BLaER1 (cell line): ENCODE results near the gene DBP.
A peak's percentile ranks its signal among the peaks of the same experiment; 100 is the strongest.
"Not testable (repeated sequence)": the region's sequence is repeated elsewhere in the genome, so short reads cannot be mapped to it uniquely, and the experiment has no call there.

Source experiments
- H3K27ac ChIP-seq: shearing (Covaris generic); formaldehyde crosslinking; 2 replicates; pipeline ENCODE4 v1.8.1; 2022
- H3K27me3 ChIP-seq: shearing (Covaris generic); formaldehyde crosslinking; 2 replicates; pipeline ENCODE4 v1.8.1; 2022
- H3K36me3 ChIP-seq: shearing (Covaris generic); formaldehyde crosslinking; 2 replicates; pipeline ENCODE4 v1.8.1; 2022
- H3K4me1 ChIP-seq: shearing (Covaris generic); formaldehyde crosslinking; 2 replicates; pipeline ENCODE4 v1.8.1; 2022
- H3K4me2 ChIP-seq: shearing (Covaris generic); formaldehyde crosslinking; 2 replicates; pipeline ENCODE4 v1.8.1; 2022
- H3K4me3 ChIP-seq: shearing (Covaris generic); formaldehyde crosslinking; 2 replicates; pipeline ENCODE4 v1.8.1; 2022
- H3K9ac ChIP-seq: shearing (Covaris generic); formaldehyde crosslinking; 2 replicates; pipeline ENCODE4 v1.8.1; 2022
- H3K9me3 ChIP-seq: shearing (Covaris generic); formaldehyde crosslinking; 2 replicates; pipeline ENCODE4 v1.8.1; 2022
- H4K20me1 ChIP-seq: shearing (Covaris generic); formaldehyde crosslinking; 2 replicates; pipeline ENCODE4 v1.8.1; 2022
- Cebpa-rat ChIP-seq: shearing (Covaris generic); IDR thresholded peaks from 2 replicates; pipeline ENCODE4 v1.8.1; 2022

DBP gene

GRCh38 chr19:48668761-48669160, 31.6 kb upstream of the DBP start:
- Histone ChIP-seq H3K9ac (no peak overlapping the region), H3K9me3 (no peaks in the 10 kb centered on the region), H3K4me2 (no peak overlapping the region), H3K4me1 (peaks cover 7% of the 10 kb centered on the region; the same call in 1 of the 2 replicates), H3K36me3 (no peaks in the 10 kb centered on the region), H4K20me1 (no peaks in the 10 kb centered on the region), H3K27me3 (no peaks in the 10 kb centered on the region), H3K4me3 (no peak overlapping the region), H3K27ac (no peak overlapping the region)
- TF ChIP-seq Cebpa-rat: no peak

- no peak overlapping the region for H3K9ac ChIP-seq
- no peak for TF ChIP-seq Cebpa-rat
- H3K27ac ChIP-seq: no peak overlapping the region
- H4K20me1 ChIP-seq: no peaks in the 10 kb centered on the region
- no peak overlapping the region for H3K4me2 ChIP-seq
- H3K27me3 ChIP-seq: no peaks in the 10 kb centered on the region
- no peaks in the 10 kb centered on the region for H3K9me3 ChIP-seq
- peaks cover 7% of the 10 kb centered on the region; the same call in 1 of the 2 replicates for H3K4me1 ChIP-seq
- no peak overlapping the region for H3K4me3 ChIP-seq
- no peaks in the 10 kb centered on the region for H3K36me3 ChIP-seq
Measured at GRCh38 chr19:48668332-48668731, 31.2 kb upstream of the DBP start.

GRCh38 chr19:48665786-48666185, 28.6 kb upstream of the DBP start:
- no peak overlapping the region for H3K4me2 ChIP-seq
- H3K36me3 ChIP-seq: no peaks in the 10 kb centered on the region
- no peak overlapping the region for H3K4me3 ChIP-seq
- no peak for TF ChIP-seq Cebpa-rat
- no peak overlapping the region for H3K27ac ChIP-seq
- no peaks in the 10 kb centered on the region for H3K27me3 ChIP-seq
- H3K9me3 ChIP-seq: no peaks in the 10 kb centered on the region
- no peaks in the 10 kb centered on the region for H4K20me1 ChIP-seq
- peaks cover 14% of the 10 kb centered on the region for H3K4me1 ChIP-seq
- no peak overlapping the region for H3K9ac ChIP-seq

- H3K27ac ChIP-seq: no peak overlapping the region
- no peaks in the 10 kb centered on the region for H3K9me3 ChIP-seq
- no peaks in the 10 kb centered on the region for H4K20me1 ChIP-seq
- H3K27me3 ChIP-seq: no peaks in the 10 kb centered on the region
- H3K9ac ChIP-seq: no peak overlapping the region
- no peak overlapping the region for H3K4me2 ChIP-seq
- no peaks in the 10 kb centered on the region for H3K36me3 ChIP-seq
- TF ChIP-seq Cebpa-rat: no peak
- no peak overlapping the region for H3K4me3 ChIP-seq
- H3K4me1 ChIP-seq: peaks cover 21% of the 10 kb centered on the region
Measured at GRCh38 chr19:48664476-48664875, 27.3 kb upstream of the DBP start.

- Histone ChIP-seq H4K20me1 (no peaks in the 10 kb centered on the region), H3K9ac (no peak overlapping the region), H3K27ac (no peak overlapping the region), H3K27me3 (no peaks in the 10 kb centered on the region), H3K4me1 (peaks cover 21% of the 10 kb centered on the region), H3K4me2 (no peak overlapping the region), H3K4me3 (no peak overlapping the region), H3K36me3 (no peaks in the 10 kb centered on the region), H3K9me3 (no peaks in the 10 kb centered on the region)
- no peak for TF ChIP-seq Cebpa-rat
Measured at GRCh38 chr19:48663667-48664066, 26.5 kb upstream of the DBP start.

DNA sequence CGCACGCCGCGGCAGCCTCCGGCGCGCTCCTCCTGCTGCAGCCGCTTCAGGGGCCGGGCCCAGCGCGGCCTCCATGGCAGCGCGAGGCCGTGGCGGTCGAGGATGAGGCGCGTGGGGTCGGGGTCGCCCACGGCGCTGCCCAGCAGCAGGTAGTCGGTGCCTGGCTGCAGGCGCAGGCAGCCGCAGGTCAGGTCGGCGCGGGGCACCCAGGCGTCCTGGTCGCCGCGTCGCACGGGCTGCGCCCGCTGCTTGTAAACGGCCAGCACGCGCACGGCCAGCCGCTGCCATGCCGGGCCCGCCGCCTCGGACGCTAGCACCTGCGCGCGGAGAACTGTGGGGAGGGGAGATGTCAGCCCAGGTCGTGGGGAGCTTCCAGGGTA, 24.5 kb upstream of the DBP start:
- no peaks in the 10 kb centered on the region for H3K9me3 ChIP-seq
- TF ChIP-seq Cebpa-rat: no peak
- H3K4me2 ChIP-seq: peak overlapping the region; percentile 59
- H3K4me3 ChIP-seq: no peak overlapping the region
- no peaks in the 10 kb centered on the region for H3K36me3 ChIP-seq
- peak overlapping the region; percentile 83 for H3K27ac ChIP-seq
- H3K4me1 ChIP-seq: peaks cover 27% of the 10 kb centered on the region
- H3K9ac ChIP-seq: no peak overlapping the region
- no peaks in the 10 kb centered on the region for H3K27me3 ChIP-seq
- H4K20me1 ChIP-seq: no peaks in the 10 kb centered on the region

DNA sequence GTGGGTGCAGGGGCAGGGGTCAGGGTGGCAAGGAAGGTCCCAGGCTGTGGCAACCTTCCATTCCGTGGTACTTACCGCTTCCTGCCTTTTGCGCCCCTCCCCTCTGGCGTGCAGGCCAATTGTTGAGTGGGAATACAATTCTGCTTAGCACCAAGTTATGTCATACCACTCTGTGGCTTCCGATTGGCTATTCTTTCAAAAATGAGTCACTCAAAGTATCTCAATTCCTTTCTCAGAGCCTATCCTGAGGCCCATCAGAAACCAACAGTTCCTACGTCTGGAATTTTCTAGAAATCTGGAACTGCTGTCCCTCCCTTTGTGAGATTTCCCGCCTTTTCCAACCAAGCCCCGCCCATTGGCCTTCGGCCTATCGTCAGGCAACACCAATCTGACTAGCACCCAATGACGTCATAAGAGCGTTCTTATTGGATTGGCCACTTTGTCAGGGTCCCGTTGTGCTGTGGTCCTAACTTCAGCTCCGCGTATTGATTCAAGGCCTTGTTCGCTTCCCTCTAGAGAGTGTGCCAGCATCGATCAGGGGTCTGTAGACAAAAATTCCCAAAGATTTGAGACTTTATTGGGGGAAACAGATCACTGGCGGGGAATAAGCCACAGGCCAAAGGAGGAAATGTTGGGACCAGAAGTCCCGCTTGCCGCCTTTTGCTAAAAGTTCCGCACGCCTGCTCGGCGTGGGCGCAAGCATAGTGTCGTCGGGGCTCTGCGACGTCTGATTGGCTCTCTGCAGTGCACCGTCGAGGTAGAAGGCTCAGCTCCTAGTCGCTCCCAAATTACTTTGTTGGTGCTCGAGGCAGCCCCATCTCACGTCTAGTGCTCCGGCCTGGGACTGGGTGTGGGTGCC, 23.9 kb upstream of the DBP start:
- H3K27ac ChIP-seq: peak overlapping the region; percentile 83
- no peaks in the 10 kb centered on the region for H3K36me3 ChIP-seq

DNA sequence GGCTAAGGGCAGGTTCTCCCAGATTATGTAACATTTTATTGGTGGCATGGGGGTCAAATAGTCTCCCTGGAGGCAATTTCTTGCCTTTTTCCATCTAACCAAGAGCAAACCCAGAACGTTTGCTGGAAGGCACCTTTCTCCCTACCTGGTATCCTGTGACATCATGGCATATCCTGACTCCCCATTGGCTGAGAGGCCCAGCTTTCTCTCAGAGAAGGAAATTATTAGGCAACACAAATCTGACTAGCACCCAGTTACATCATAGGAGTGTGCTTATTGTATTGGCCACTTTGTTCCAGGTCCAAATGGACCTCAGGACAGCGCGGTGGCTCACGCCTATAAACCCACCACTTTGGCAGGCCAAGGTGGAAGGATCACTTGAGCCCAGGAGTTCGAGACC, 22.6 kb upstream of the DBP start:
- no peak overlapping the region for H3K4me2 ChIP-seq
- H3K27me3 ChIP-seq: no peaks in the 10 kb centered on the region
- no peak overlapping the region for H3K9ac ChIP-seq
- no peaks in the 10 kb centered on the region for H3K36me3 ChIP-seq
- H3K27ac ChIP-seq: no peak overlapping the region
- peaks cover 32% of the 10 kb centered on the region for H3K4me1 ChIP-seq
- no peak for TF ChIP-seq Cebpa-rat
- H3K4me3 ChIP-seq: no peak overlapping the region
- H4K20me1 ChIP-seq: no peaks in the 10 kb centered on the region
- no peaks in the 10 kb centered on the region for H3K9me3 ChIP-seq

More for the DNA sequence above, 23.9 kb upstream of the DBP start:
- TF ChIP-seq Cebpa-rat: no peak
- Histone ChIP-seq H3K27me3 (no peaks in the 10 kb centered on the region), H3K4me2 (peak overlapping the region; percentile 59), H3K9me3 (no peaks in the 10 kb centered on the region), H4K20me1 (no peaks in the 10 kb centered on the region), H3K4me1 (peaks cover 27% of the 10 kb centered on the region), H3K9ac (peak overlapping the region; percentile 58; the same call in 1 of the 2 replicates), H3K4me3 (no peak overlapping the region; the same call in 1 of the 2 replicates)

GRCh38 chr19:48658483-48658882, 21.3 kb upstream of the DBP start:
- TF ChIP-seq Cebpa-rat: no peak
- Histone ChIP-seq H3K36me3 (no peaks in the 10 kb centered on the region), H3K4me1 (peaks cover 44% of the 10 kb centered on the region), H3K4me2 (no peak overlapping the region), H3K27ac (no peak overlapping the region), H3K9me3 (no peaks in the 10 kb centered on the region), H4K20me1 (no peaks in the 10 kb centered on the region), H3K27me3 (no peaks in the 10 kb centered on the region), H3K9ac (no peak overlapping the region), H3K4me3 (no peak overlapping the region)

DNA sequence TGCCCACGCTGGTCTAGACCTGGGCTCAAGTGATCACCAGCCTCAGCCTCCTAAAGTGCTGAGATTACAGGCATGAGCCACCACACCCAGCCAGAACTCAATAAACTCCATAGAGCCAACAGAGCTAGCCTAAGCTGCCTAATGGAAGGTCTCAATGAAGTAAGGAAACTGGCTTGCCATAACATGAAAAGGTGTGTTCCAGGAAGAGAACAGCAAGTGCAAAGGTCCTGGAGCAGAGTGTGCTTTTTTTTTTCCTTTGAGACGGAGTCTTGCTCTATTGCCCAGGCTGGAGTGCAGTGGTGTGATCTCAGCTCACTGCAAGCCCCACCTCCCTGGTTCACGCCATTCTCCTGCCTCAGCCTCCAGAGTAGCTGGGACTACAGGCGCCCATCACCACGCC, 20.6 kb upstream of the DBP start:
- H4K20me1 ChIP-seq, H3K4me3 ChIP-seq, H3K27ac ChIP-seq, H3K4me2 ChIP-seq, H3K9me3 ChIP-seq, H3K27me3 ChIP-seq, H3K36me3 ChIP-seq, H3K9ac ChIP-seq: not testable (repeated sequence)
- H3K4me1 ChIP-seq: peaks cover 51% of the 10 kb centered on the region
